Left renal cortex interstitium (tissue), 4 donors: ENCODE measurements around the gene DHCR7. TPM values are rescaled to one million over a fixed set of nuclear protein-coding genes. Genes with fewer than 3 reads are reported as not detected.
"Not testable (repeated sequence)": the region's sequence is repeated elsewhere in the genome, so short reads cannot be mapped to it uniquely, and the experiment has no call there.

Experiments used
- DNase-seq, 4 donors: peaks; one replicate each; pipeline ENCODE4 v3.0.0-alpha.2; 2013; ENCODE audit warnings: low read depth in 4 of 4, low spot score in 2 of 4, missing footprints in 1 of 4
- polyA plus RNA-seq, 4 donors: library from polyadenylated mRNA; unstranded; fragments of 120-200 nt; gene quantifications; one replicate each; pipeline ENCODE4 v1.2.1, GENCODE V29; 2013; ENCODE audit not compliant: insufficient read length in 4 of 4

DHCR7 gene
- polyA plus RNA-seq, 4 donors, result 36.2 to 44.6 (median 38.0) TPM

GRCh38 chr11:71422318-71422717 is 25.9 kb downstream of the DHCR7 start:
- DNase-seq, result not testable (repeated sequence)

- no peak for DNase-seq
These were observed 26.7 kb downstream of the DHCR7 start for GRCh38 chr11:71421392-71421950.

GRCh38 chr11:71420455-71421241 is 27.5 kb downstream of the DHCR7 start:
- DNase-seq, result peak in 2 of 4 donors; percentile 6 to 8

- peak in 1 of 4 donors; percentile 2 for DNase-seq
These were observed 29.6 kb downstream of the DHCR7 start for GRCh38 chr11:71418643-71419042.

- DNase-seq, result no peak
These were observed 33.5 kb downstream of the DHCR7 start for GRCh38 chr11:71414645-71415044.

- no peak for DNase-seq
These were observed 37.7 kb downstream of the DHCR7 start for GRCh38 chr11:71410363-71410966.

GRCh38 chr11:71408826-71409225 is 39.4 kb downstream of the DHCR7 start:
- DNase-seq, result no peak

- no peak for DNase-seq
These were observed 40.8 kb downstream of the DHCR7 start for GRCh38 chr11:71407356-71407755.

GRCh38 chr11:71406681-71407080 is 41.5 kb downstream of the DHCR7 start:
- DNase-seq, result no peak

- DNase-seq, result no peak
These were observed 44.0 kb downstream of the DHCR7 start for GRCh38 chr11:71404209-71404608.

GRCh38 chr11:71402878-71403277 is 45.3 kb downstream of the DHCR7 start:
- no peak for DNase-seq

GRCh38 chr11:71400216-71400615 is 48.0 kb downstream of the DHCR7 start:
- DNase-seq, result no peak

- no peak for DNase-seq
These were observed 48.9 kb downstream of the DHCR7 start for GRCh38 chr11:71399341-71399740.

GRCh38 chr11:71397961-71398360 is 50.2 kb downstream of the DHCR7 start:
- DNase-seq, result no peak

- no peak for DNase-seq
These were observed 50.8 kb downstream of the DHCR7 start for GRCh38 chr11:71397331-71397860.

- no peak for DNase-seq
These were observed 51.6 kb downstream of the DHCR7 start for GRCh38 chr11:71396548-71397123.

GRCh38 chr11:71395774-71396173 is 52.4 kb downstream of the DHCR7 start:
- no peak for DNase-seq

GRCh38 chr11:71395263-71395560 is 53.0 kb downstream of the DHCR7 start:
- no peak for DNase-seq

GRCh38 chr11:71393283-71393682 is 54.9 kb downstream of the DHCR7 start:
- no peak for DNase-seq

GRCh38 chr11:71391796-71392195 is 56.4 kb downstream of the DHCR7 start:
- DNase-seq, result no peak

GRCh38 chr11:71391352-71391751 is 56.8 kb downstream of the DHCR7 start:
- no peak for DNase-seq
